B cell (primary cell): Measurements from ENCODE around the gene SLC38A10. TPM values are rescaled to one million over a fixed set of nuclear protein-coding genes. Genes with fewer than 3 reads are reported as not detected.

Experiments used
- ATAC-seq: fragments of 200-7000 bp; cut with Tn5 transposase; one replicate; pipeline ENCODE4 v1.10.0; 2021; ENCODE audit warnings: low read depth, mild to moderate bottlenecking, moderate number of reproducible peaks, moderate library complexity
- CTCF ChIA-PET: fragments of 350-600 bp; sonication (Branson Sonifier 250); formaldehyde crosslinking; loops from one replicate; lab custom pipeline; 2021; ENCODE audit warnings: antibody characterized with exemption, inconsistent platforms; lab: Charles Lee
- POLR2A ChIA-PET: fragments of 350-600 bp; sonication (Branson Sonifier 250); formaldehyde crosslinking; loops from one replicate; lab custom pipeline; 2021; ENCODE audit warnings: antibody characterized with exemption; lab: Charles Lee
- DNase-seq: peaks from one replicate; pipeline ENCODE4 v3.0.0; 2013
- H2AFZ ChIP-seq: 2 replicates; pipeline ENCODE4 v1.6.1; 2012; ENCODE audit warnings: mild to moderate bottlenecking, low read depth, low read length; ENCODE audit not compliant: insufficient read depth, poor library complexity, severe bottlenecking
- H3K27ac ChIP-seq, 2 donors: 1 replicate in 1 of 2; 2 replicates in 1 of 2; pipeline ENCODE4 v1.5.1; 2012 to 2013; ENCODE audit warnings: low read length in 2 of 2, mild to moderate bottlenecking in 2 of 2, moderate library complexity in 1 of 2
- H3K27me3 ChIP-seq, 4 experiments: fragments of 200-600 bp in 1 of 4; sonication (generic) in 1 of 4; replicated peaks in 1 of 4; 1 replicate in 2 of 4; 2 replicates in 2 of 4; pipeline versions ENCODE4 v1.6.1 to v1.7.0; 2013 to 2016; ENCODE audit warnings: low read length in 3 of 4, mild to moderate bottlenecking in 2 of 4, mixed read lengths in 1 of 4, moderate library complexity in 1 of 4; ENCODE audit not compliant: insufficient read depth in 4 of 4, control insufficient read depth in 3 of 4; ENCODE audit errors: control extremely low read depth in 1 of 4
- H3K36me3 ChIP-seq, 2 experiments: replicated peaks in 1 of 2; 1 replicate in 1 of 2; 2 replicates in 1 of 2; pipeline versions ENCODE4 v1.6.1 to v1.7.1; 2013; ENCODE audit warnings: low read length in 1 of 2; ENCODE audit not compliant: insufficient read depth in 2 of 2, control insufficient read depth in 1 of 2; ENCODE audit errors: control extremely low read depth in 1 of 2, extremely low read depth in 1 of 2
- H3K4me1 ChIP-seq, 2 donors: fragments of 200-600 bp in 1 of 2; sonication (generic) in 1 of 2; 1 replicate in 1 of 2; 2 replicates in 1 of 2; pipeline versions ENCODE4 v1.5.1 to v1.6.1; 2013 to 2017; ENCODE audit warnings: low read length in 2 of 2; ENCODE audit not compliant: control insufficient read depth in 2 of 2, insufficient read depth in 2 of 2
- H3K4me2 ChIP-seq: replicated peaks from 2 replicates; pipeline ENCODE3; 2012; ENCODE audit warnings: mild to moderate bottlenecking, low read depth, low read length; ENCODE audit not compliant: poor library complexity, severe bottlenecking
- H3K4me3 ChIP-seq, 5 experiments: fragments of 200-600 bp in 1 of 5; sonication (generic) in 1 of 5; 1 replicate in 3 of 5; 2 replicates in 2 of 5; pipeline versions ENCODE4 v1.5.1 to v1.7.0; 2011 to 2016; ENCODE audit warnings: low read length in 4 of 5, mild to moderate bottlenecking in 4 of 5, low read depth in 2 of 5, control low read depth in 1 of 5, moderate library complexity in 1 of 5; ENCODE audit not compliant: insufficient read depth in 1 of 5; ENCODE audit errors: control extremely low read depth in 1 of 5, extremely low read depth in 1 of 5
- H3K79me2 ChIP-seq: fragments of 200-600 bp; sonication (generic); one replicate; pipeline ENCODE4 v1.6.0; 2016; ENCODE audit warnings: low read length; ENCODE audit not compliant: control insufficient read depth, insufficient read depth
- H3K9ac ChIP-seq: fragments of 200-600 bp; sonication (generic); 2 replicates; pipeline ENCODE4 v1.6.1; 2017; ENCODE audit warnings: mild to moderate bottlenecking, low read length, moderate library complexity
- H3K9me3 ChIP-seq, 3 donors: one replicate each; pipeline versions ENCODE4 v1.6.1 to v1.7.1; 2013; ENCODE audit warnings: low read length in 2 of 3; ENCODE audit not compliant: control insufficient read depth in 2 of 3, insufficient read depth in 1 of 3; ENCODE audit errors: control extremely low read depth in 1 of 3
- H4K20me1 ChIP-seq: 2 replicates; pipeline ENCODE4 v1.6.0; 2012; ENCODE audit warnings: mild to moderate bottlenecking, low read length; ENCODE audit not compliant: insufficient read depth, control insufficient read depth, poor library complexity, severe bottlenecking
- H3K27ac Mint-ChIP-seq: one replicate; pipeline ENCODE4 v1.8.0; 2021; ENCODE audit warnings: mixed read lengths
- H3K27me3 Mint-ChIP-seq: one replicate; pipeline ENCODE4 v1.8.0; 2021; ENCODE audit warnings: mixed read lengths
- H3K4me1 Mint-ChIP-seq: one replicate; pipeline ENCODE4 v1.8.0; 2021; ENCODE audit warnings: mixed read lengths
- H3K4me3 Mint-ChIP-seq: one replicate; pipeline ENCODE4 v1.8.0; 2021; ENCODE audit warnings: mixed read lengths
- H3K9me3 Mint-ChIP-seq: one replicate; pipeline ENCODE4 v1.8.0; 2022; ENCODE audit warnings: mixed read lengths; ENCODE audit not compliant: insufficient read depth
- CTCF ChIP-seq: fragments of 200-600 bp; IDR thresholded peaks from one replicate; pipeline ENCODE4 v1.8.0; 2022; ENCODE audit warnings: antibody characterized with exemption, mild to moderate bottlenecking
- EZH2 ChIP-seq: IDR thresholded peaks from 2 replicates; pipeline ENCODE4 v1.6.1; 2012; ENCODE audit warnings: borderline replicate concordance, low read depth, mild to moderate bottlenecking, moderate library complexity, low read length; ENCODE audit not compliant: insufficient read depth, poor library complexity, severe bottlenecking
- WGBS: methylation state at CpG from one replicate; pipeline ENCODE4 v1.1.5; 2013; ENCODE audit warnings: missing lambda C conversion rate; ENCODE audit not compliant: insufficient coverage; 5-methylcytosine and 5-hydroxymethylcytosine counted together
- intact Hi-C: fragments of 100-400 bp; cut with micrococcal nuclease; formaldehyde crosslinking; loops from one replicate; pipeline ENCODE4 v1.10.0; 2022
- polyA plus RNA-seq: library from polyadenylated mRNA; depleted of rRNA; stranded (reverse); fragments of >200 nt; gene quantifications from 2 replicates; pipeline ENCODE4 v1.2.3, GENCODE V29; 2012
- total RNA-seq, 2 donors: library from RNA; stranded (reverse); fragments of 120-200 nt in 1 of 2; gene quantifications; 1 replicate in 1 of 2; 2 replicates in 1 of 2; pipeline versions ENCODE4 v1.2.3 to v1.2.4, GENCODE V29; 2013 to 2022

Gene SLC38A10
- total and polyA plus RNA-seq, 2 donors (not counting 1 experiment from before 2014, with no cell fraction given) = 76.1 to 104 TPM

- DNase-seq = no peak
Observed at GRCh38 chr17:81287741-81288430, 7.2 kb downstream of the SLC38A10 start.

More at GRCh38 chr17:81287741-81288430, 7.2 kb downstream of the SLC38A10 start:
- Histone ChIP-seq H2AFZ (no peak overlapping the region), H3K9ac (no peak overlapping the region), H3K36me3 (peaks cover 0 to 33% of the 10 kb centered on the region in 2 experiments), H4K20me1 (peaks cover 59% of the 10 kb centered on the region), H3K27me3 (no peaks in the 10 kb centered on the region), H3K4me3 (no peak overlapping the region), H3K4me1 (peaks cover 20 to 34% of the 10 kb centered on the region in 2 donors), H3K4me2 (no peak overlapping the region), H3K79me2 (peaks cover 88% of the 10 kb centered on the region), H3K9me3 (no peaks in the 10 kb centered on the region), H3K27ac (peak overlapping the region in 1 of 2 donors; percentile 26)
- Mint-ChIP-seq H3K9me3 (no peaks in the 10 kb centered on the region), H3K27me3 (no peaks in the 10 kb centered on the region), H3K27ac (no peak overlapping the region), H3K4me3 (no peak overlapping the region), H3K4me1 (peaks cover 44% of the 10 kb centered on the region)
- TF ChIP-seq EZH2 (no peak), CTCF (no peak)
- intact Hi-C loops = no loop called here
- no peak for ATAC-seq
- ChIA-PET POLR2A (no interaction called here), CTCF (interaction anchor here (1.0 kb wide), 1 partner anchor 196 kb away, joined by 3 read pairs; no protein-coding TSS in a partner anchor)
- WGBS = 80% methylated on average over 8 of the region's 16 CpGs
